Panc1 (cell line): ENCODE results near the gene TECR.

Experiments used
- POLR2AphosphoS5 ChIP-seq: IDR thresholded peaks from 2 replicates; pipeline ENCODE4 v1.6.1; 2012; ENCODE audit warnings: mild to moderate bottlenecking, low read depth, low read length, moderate library complexity
- TF ChIP-seq, protein P1 (sequence below): fragments of 450-650 bp; IDR thresholded peaks from 2 replicates; pipeline ENCODE4 v1.5.1; 2017; ENCODE audit warnings: mild to moderate bottlenecking

DNA sequence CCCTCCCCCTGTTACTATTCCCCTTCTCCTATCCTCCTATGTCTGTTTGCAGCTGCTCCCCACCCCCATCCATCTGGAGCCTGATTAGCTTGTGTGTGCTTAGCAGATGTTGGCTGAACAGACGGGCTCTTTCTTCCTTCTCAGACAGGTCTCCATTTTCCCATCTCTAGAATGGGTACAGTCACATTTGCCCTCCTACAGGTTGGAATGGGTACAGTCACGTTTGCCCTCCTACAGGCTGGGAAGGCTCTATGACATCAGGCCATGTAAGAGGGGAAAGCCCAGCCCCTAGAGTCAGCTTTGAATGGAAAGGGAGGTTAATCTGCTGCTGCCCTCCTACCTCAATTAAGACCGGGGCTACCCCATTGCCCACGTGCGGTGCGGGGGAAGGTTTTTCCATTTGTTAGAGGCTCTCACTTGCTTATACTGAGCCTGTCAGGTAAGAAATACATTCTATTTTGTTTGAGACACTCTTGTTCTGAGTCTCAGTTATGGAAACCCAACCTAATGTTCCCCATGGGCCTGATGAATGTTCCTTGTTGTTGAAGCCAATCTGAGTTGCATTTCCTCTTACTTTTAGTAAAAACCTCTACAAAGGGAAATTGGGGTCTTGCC is 51.3 kb downstream of the TECR start:
- TF ChIP-seq POLR2AphosphoS5, result no peak
- TF ChIP-seq, protein P1, sequence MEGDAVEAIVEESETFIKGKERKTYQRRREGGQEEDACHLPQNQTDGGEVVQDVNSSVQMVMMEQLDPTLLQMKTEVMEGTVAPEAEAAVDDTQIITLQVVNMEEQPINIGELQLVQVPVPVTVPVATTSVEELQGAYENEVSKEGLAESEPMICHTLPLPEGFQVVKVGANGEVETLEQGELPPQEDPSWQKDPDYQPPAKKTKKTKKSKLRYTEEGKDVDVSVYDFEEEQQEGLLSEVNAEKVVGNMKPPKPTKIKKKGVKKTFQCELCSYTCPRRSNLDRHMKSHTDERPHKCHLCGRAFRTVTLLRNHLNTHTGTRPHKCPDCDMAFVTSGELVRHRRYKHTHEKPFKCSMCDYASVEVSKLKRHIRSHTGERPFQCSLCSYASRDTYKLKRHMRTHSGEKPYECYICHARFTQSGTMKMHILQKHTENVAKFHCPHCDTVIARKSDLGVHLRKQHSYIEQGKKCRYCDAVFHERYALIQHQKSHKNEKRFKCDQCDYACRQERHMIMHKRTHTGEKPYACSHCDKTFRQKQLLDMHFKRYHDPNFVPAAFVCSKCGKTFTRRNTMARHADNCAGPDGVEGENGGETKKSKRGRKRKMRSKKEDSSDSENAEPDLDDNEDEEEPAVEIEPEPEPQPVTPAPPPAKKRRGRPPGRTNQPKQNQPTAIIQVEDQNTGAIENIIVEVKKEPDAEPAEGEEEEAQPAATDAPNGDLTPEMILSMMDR, result no peak
